Stimulated activated CD8-positive, alpha-beta memory T cell treated with anti-CD3 and anti-CD28 coated beads, Interleukin-15, amount 100 ng/mL, for 24 hours (primary cell): ENCODE data around the gene OR6M1.

Source experiments
- DNase-seq: peaks from one replicate; pipeline ENCODE4 v3.0.0-alpha.2; 2020; ENCODE audit warnings: low read depth

Gene OR6M1, protein sequence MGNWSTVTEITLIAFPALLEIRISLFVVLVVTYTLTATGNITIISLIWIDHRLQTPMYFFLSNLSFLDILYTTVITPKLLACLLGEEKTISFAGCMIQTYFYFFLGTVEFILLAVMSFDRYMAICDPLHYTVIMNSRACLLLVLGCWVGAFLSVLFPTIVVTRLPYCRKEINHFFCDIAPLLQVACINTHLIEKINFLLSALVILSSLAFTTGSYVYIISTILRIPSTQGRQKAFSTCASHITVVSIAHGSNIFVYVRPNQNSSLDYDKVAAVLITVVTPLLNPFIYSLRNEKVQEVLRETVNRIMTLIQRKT

DNA sequence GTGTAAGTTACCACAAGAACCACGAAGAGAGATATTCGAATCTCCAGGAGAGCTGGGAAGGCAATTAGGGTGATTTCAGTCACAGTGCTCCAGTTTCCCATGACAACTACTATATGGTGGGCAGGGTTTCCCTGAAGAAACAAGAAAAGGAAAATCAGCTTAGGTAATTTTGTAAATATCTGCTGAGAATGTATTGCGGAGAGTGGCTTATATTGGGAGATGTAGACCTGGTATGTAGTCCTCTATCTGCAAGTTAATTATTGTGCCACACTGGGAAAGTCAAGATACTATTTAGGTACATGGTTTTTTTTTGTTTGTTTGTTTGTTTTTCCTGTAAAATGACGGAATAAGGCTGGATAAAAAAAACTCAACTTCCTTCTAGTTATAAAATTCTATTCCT lies at the start of gene OR6M1:
Gene OR6M1 (minus strand): TSS at position 101 of the 400 bp plus-strand sequence. CDS start 0 bp downstream, at position 101.
- DNase-seq = no peak

DNA sequence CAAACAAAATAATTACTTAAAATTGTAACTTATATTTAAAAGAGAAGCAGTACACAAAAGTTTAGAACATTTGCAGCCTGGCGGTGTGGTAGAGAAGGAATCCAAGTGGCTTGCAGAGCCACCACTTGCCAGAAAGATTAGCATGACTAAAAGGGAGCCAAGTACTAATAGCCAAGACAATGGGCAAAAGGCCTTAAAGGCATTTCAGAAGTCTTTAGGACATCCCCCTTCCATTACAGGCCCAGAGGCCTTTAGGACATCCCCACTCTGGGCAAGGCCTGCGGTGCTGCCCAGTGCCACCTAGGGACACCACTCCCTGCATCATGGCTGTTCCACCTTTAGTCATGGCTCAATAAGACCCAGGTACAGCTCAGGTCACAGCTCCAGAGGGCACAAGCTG lies 46.9 kb upstream of the OR6M1 start:
- no peak for DNase-seq

DNA sequence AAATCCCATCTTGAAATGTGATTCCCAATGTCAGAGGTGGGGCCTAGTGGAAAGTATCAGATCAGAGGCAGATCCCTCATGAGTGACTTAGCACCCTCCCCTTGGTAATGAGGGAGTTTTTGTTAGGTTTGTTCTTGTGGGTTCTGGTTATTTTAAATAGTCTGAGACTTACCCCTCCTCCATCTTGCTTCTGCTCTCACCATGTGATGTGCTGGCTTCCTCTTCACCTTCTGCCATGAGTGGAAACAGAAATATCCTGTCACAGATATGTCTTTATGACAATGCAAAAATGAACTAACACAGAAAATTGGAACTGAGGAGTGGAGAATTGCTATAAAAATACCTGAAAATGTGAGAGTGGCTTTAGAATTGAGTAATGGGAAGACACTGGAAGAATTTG lies 46.2 kb upstream of the OR6M1 start:
- DNase-seq = no peak

DNA sequence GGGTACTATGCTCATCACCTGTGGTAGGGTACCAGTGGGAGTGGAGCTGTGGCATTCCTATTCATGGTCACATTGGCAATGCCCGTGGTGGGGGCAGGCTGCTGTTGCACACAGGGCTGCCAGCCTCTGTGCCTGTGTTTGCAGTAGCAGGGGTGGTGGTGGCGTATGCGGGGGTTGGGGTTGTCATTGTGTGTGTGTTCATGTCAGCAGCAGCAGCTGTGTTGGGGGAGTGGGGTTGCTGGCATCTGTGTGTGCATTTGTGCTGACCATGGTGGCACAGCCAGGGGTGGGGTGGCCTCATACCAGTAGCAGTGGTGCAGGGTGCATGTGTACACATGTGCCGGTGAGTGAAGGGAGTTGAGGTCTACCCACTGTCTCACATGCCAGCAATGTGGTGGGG lies 45.0 kb upstream of the OR6M1 start:
- DNase-seq = no peak

DNA sequence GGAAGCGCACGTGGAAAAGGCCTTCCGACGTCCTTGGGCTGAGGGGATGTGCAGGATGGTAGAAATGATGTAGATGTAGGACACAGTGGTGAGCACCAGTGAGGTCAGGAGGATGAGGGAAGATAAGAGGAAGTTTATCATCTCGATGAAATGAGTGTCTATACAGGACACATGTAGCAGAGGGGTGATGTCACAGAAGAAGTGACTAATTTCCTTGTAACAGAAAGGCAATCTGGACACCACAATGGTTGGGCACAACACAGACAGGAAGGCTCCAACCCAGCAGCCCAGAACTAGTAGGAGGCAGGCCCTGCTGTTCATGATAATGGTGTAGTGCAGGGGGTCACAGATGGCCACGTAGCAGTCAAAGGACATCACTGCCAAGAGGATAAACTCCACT lies 35.0 kb upstream of the OR6M1 start:
- no peak for DNase-seq

DNA sequence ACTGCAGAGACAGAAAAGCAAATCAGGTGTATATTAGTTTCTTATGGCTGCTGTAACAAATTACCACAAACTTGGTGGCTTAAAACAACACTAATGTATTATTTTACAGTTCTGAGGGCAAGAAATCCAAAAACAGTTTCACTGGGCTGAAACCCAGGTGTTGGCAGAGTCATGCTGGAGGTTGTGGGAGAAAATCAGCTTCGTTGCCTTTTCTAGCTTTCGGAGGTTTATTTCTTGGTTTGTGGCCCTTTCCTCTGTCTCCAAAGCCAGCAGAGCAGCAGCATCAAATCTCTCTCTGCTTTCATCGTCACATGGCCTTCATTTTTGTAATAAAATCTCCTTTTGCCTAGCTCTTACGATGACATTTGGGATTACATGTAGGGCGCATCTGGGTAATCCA lies 33.0 kb upstream of the OR6M1 start:
- DNase-seq = no peak

DNA sequence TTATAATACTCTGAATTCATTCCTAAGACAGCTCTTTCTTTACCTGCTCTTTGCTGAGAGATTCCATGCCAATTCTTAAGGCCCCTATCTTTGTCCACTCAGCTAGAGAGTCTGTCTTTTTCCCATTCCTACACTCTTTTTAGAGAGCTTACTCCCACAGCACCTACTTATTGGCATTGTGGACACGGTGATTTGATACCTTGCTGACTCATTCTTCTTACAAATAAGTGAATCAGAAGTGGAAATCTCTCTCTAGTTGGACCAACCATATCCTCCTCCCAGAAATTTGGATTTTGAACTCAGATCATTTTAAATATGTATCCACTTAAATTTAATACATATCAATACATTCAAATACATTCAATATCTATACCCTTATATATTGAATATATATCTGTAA lies 32.5 kb upstream of the OR6M1 start:
- no peak for DNase-seq

DNA sequence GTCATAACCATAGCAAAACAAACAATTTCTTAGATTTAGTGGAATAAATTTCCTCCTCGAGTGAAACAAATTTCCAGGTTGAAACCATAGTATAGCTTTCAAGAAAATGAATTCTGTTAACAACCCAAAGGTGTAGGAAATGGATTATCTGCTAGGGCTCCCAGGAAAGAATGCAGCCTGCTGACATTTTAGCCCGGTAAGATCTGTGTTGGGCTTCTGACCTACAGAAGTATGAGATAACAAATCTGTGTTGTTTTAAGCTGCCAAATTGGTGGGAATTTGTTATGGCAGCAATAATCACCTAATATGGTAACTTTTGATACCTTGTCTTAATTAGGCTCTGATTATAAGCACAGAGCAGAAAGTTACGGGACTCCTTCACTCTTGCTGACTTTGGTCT lies 32.0 kb upstream of the OR6M1 start:
- no peak for DNase-seq

DNA sequence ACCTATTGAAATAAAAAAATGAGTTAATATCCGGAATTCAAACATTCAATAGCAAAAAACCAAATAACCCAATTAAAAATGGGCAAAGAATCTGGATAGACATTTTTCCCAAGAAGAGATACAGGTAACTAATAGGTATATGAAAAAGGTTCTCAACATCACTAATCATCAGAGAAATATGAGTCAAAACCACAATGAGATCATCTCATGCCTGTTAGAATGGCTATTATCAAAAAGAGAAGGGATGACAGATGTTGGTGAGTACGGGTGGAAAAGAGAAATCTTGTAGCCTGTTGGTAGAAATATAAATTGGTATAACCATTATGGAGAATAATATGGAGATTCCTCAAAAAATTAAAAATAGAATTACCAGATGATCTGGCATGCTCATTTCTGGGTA lies 26.9 kb upstream of the OR6M1 start:
- no peak for DNase-seq

DNA sequence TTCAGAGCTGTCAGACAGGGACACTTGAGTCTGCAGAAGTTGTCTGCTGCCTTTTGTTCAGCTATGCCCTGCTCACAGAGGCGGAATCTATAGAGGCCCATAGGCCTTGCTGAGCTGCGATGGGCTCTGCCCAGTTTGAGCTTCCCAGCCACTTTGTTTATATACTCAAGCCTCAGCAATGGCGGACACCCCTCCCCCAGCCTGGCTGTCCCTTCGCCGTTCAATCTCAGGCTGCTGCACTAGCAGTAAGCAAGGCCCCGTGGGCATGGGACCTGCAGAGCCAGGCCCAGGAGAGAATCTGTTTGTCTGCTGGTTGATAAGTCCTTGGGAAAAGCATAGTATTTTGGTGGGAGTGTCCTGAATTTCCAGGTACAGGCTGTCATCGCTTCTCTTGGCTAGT lies 23.6 kb upstream of the OR6M1 start:
- DNase-seq = no peak

DNA sequence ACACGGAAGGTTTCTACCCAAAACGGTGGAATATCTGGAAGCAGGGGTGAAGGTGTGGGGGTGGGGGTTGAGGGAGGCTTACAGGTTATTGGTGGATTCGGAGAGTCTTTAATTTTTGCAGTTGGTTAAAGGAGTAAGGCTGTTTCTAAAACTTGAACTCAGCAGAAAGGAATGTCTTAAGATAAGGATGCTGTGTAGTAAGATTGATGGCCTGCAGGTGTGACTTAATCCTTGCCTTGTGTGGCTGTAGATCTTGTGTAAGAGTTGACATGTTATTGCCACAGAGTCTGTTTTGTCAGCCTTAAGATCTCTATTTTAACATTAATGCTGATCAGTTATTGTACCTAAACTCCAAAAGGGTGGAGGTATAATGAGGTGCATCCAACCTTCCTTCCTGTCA lies 16.4 kb upstream of the OR6M1 start:
- no peak for DNase-seq

DNA sequence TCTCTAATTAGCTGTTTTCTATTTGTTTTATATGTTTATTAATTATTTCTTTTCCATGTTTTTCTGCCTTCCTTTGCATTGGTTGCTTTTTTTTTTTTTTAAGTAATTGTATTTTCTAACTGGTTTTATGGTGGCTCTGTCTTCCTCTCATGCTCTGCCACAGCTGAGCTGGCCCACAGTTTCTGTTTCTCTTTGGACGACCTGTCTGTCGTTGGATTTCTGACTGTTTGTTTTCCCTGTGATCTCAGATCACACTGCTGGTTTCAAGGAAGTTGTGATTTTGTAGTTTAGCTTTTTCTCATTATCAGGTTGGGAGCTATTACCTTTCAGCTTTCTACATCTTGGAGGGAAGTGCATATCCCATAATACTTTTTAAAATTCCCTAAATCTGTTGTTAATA lies 15.9 kb upstream of the OR6M1 start:
- DNase-seq = no peak

DNA sequence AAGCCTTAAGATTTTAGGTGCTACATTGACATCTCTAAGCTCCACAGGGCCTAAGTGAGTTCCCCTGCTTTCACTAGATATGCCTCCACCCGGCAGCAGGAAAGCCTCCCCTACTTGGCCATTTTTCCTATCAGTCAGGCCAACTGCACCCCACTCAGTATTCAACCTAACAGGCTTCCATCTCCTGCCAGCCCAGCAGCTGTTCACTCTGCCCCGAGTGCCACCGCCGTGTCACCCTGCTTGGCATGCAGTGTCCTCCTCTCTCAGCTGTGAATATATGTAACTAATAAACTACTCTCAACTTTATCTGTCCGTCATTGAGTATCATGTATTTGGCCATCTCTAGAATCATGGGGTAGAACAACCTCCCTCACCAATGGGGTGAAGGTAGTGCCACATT lies 9.0 kb upstream of the OR6M1 start:
- no peak for DNase-seq

DNA sequence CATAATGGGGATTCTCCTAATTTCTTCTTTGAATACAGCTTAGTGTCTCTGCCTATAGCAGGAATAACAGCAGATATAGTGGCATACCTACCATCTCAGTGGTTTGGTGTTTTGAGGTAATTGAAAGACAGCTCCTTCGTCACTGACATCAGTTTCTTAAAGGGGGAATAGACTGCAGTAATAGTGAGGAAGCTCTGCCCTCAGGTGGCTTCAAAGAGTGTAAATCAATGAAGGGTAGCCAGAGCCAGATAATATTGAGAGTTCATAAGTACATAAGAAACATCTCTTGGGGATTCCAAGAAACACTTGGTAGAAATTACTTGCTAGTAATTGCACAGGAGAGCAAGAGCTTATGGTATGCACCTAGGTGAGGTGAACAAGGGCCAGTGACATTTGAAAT lies 4.4 kb downstream of the OR6M1 start:
- no peak for DNase-seq

DNA sequence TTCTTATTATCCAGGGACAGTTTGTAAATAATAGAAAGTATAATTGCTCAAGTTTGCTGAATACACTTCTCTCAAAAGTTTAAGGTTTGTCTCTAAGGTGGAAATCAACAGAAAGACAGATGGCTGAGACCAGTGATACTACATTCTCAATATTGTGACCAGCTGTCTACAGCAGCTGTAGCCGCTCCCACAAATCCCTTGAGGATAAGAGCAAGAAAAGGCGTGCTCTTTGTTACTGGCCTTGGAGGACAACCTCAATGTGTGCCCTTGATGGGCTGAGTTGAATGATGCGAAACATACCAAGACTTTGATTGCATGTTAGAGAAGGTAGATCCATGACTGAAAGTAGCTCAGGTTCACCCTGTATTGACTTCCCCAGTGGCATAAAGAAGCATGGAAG lies 6.1 kb downstream of the OR6M1 start:
- DNase-seq = no peak

DNA sequence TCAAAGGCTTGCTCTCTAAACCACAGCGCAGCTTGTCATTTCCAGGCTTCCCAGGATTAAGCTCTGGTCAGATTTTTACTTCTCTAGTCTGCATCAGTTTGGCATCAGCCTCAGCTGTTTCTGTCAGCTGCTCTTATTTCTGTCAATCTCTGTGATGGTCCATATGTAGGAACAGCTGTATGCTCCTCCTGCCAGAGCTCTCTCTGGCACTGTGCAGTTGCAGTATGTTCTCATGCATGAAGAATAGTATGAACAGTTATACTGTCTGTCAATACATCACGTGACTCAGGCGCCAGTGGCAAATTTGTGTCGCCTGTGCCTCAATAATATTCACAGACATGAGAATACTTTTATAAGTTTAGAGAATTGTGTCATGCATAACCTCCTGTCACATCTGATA lies 6.7 kb downstream of the OR6M1 start:
- DNase-seq = no peak

DNA sequence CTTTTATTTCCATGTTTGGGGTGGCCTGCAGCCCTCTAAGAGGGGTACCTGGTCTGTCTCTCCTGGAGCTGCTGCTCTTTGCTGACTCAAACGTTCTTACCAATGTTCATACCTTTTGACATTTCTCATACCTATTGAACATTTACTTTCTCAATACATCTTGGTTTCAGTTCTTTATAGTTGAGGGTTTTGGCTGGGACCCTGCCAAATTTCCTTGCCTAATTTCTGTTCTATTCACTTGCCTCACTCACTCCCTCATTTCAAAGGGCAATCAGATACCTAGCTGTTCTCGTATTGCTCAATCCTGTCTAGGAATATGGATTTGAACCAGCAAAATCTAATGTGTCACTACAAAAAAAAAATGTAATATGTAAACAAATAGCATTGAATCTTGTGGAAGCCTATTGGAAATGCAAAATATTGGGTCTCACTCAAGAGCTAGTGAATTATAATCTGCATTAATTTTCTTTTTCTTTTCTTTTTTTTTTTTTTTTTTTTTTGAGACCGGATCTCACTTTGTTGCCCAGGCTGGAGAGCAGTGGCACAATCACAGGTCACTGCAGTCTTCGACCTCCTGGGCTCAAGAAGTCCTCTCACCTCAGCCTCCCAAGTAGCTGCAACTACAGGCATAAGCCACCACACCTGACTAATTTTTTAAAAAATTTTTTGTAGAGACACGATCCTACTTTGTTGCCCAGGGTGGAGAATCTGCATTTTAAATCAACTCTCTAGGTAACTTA lies 7.5 kb downstream of the OR6M1 start:
- no peak for DNase-seq

DNA sequence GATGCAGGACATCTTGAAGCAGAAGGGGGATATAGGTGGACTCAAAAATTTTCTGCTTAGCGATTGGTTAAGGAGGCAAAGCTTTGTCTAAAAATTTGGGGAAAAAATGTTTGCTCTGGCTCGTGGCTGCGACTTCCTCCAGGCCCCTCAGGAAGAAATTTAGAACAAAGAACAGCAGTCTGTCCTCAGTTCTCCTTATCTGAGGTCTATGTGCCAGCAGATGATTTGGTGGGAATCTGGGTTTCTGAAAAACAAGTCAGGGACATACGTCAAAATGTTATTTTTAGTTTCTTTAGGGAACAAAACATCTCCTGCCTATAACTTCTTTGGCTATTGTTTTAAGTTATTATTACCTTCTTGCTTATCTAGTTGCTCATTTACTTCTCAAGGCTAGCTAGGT lies 8.1 kb downstream of the OR6M1 start:
- DNase-seq = no peak

DNA sequence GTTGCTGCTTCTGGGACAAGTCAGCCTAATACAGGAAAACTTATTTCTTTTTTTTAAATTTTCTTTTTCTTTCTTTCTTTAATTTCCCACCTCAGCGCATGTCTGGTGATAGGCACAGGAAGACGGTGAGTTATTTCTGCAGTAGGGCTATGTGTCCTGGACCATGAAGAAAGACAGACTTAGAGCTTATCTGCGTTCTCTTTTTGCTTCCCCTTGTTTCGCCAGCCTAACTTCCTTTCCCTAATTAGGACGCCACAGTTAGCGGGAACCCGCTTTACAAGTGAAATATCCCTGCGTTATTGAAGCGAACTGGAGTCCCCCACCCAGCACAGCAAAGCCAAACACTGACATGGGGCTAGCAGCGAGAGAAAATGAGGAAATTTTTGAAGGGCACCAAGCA lies 8.6 kb downstream of the OR6M1 start:
- DNase-seq = no peak

DNA sequence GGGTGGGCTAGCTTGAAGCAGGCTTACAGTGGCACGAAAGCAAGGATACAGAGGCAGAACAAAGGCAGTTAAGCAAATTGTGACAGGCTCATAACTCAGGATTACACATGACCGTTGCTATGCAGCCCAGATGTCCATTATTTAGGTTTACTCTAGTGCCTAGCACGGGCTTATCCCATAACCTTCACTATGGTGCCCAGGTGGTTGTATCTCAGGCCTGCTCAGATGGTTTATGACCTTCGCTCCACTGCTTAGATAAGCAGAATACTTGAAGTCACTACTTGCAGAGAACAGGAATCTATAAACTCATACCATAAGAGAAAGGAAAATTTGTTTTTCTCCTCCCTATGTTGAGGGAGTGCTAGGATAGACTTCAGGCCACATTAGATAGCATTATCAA lies 9.0 kb downstream of the OR6M1 start:
- DNase-seq = no peak

DNA sequence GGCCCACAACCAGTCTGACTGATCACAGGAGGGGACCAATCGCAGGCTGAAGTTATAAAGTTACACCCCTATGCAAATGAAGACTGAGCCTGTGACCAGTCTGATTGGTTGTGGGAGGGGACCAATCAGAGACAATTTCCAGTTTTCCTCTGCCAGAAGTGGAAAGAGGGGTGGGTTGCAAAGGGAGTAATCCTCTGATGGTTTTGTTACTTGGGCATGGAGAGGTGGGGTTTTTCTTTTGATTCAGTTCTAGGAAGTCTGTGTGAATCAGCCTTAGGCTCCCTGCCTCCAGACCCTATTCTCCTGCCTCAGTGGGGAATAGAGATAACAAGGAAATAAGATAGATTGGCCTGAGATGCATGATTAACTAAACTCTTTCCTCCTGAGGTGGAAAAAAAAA lies 9.9 kb downstream of the OR6M1 start:
- no peak for DNase-seq

DNA sequence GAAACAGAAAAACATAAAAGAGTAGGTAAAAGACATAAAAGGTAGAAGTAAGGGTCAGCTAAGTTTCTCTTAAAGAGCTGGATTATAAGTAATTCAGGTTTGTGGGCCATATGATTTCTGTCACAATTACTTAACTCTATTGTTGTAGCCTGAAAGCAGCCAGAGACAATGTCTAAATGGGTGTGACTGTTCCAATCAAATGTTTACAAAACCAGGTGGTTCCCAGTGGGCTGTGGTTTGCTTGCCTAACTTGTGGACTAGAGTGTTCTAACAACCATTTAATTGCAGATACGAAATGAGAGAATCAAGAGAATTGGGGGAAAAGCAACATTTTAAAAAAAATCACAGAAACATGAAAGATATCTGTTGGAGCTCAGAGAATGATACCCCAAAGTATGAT lies 22.6 kb downstream of the OR6M1 start:
- no peak for DNase-seq

DNA sequence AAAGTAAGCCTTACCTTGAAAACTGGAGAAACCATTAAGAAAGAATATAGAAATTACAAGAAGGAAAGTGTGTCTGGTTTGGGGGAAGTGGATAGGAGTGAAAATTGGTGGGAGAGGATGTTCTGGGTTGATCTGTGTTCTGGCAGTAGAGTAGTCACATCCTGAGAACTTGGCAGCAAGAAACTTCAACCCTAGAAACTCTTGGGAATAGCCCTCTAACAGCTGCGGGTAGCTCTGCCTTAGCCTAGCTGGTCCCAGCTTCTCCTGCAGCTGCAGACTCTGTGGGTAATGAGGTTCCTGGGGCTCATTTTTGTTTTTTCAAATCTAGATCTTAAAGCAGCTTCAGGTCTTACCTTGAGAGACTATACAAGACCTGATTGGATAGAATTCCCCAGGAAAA lies 27.6 kb downstream of the OR6M1 start:
- DNase-seq = no peak
